ENCODE measurements around the gene PLOD3.

GRCh38 chr7:101180130-101180755, 37.1 kb downstream of the PLOD3 start, which contains the start of gene NAT16:
- no peak for TF ChIP-seq CTCF (IDR thresholded peaks at IDR 0.05; ENCODE audit: borderline replicate concordance, extremely low read depth, low read length, poor library complexity, severe bottlenecking)
- TF ChIP-seq EZH2 (IDR thresholded peaks at IDR 0.05; ENCODE audit: borderline replicate concordance, low read depth, low read length, severe bottlenecking) = no peak
